ENCODE results near the gene OR6Q1. TPM values are rescaled to one million over a fixed set of nuclear protein-coding genes. Genes with fewer than 3 reads are reported as not detected.

OR6Q1 gene
- total RNA-seq, 4 donors from 2014 or later = not detected

GRCh38 chr11:58034471-58034870, 3.7 kb downstream of the OR6Q1 start:
- TF ChIP-seq CTCF (IDR thresholded peaks at IDR 0.05; ENCODE audit: low read depth) = no peak

DNA sequence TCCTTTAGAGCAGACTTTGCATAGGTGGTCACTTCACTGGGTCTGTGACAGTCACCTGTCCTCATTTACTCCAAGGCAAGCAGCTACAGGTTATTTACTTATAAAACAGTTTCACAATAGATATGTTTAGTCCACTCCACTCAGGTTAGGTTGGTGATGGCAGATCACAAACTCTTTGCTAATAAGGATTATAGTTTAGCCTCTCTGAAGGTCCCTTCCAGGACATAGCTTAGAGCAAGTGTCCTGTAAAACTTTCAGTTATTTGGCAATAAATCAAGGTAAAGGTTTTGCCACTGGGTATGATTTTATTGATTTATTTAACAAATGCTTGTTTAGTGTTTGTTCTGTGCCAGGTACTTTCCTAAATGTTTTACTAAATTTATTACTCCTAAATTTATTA, 8.8 kb downstream of the OR6Q1 start:
- no peak for TF ChIP-seq CTCF (IDR thresholded peaks at IDR 0.05; ENCODE audit: low read depth)

DNA sequence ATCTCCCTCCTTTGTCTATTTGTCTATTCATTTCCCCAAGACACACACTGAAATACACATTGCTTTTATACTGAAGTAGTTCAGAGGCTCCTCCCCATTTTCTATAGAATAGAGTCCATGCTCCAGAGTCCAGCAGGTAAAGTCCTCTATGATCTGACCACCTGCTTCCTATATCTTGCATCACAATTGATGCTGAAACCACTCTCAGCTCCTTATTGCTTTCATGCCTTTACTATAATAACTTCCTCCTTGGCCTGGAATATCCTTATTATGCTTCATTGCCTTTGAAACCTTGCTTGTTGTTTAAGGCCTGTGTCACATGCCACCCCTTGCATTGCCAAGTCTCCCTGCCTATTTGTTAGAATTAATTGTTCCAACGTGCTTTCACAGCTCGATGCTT, 12.6 kb downstream of the OR6Q1 start:
- no peak for TF ChIP-seq CTCF (IDR thresholded peaks at IDR 0.05; ENCODE audit: low read depth)

DNA sequence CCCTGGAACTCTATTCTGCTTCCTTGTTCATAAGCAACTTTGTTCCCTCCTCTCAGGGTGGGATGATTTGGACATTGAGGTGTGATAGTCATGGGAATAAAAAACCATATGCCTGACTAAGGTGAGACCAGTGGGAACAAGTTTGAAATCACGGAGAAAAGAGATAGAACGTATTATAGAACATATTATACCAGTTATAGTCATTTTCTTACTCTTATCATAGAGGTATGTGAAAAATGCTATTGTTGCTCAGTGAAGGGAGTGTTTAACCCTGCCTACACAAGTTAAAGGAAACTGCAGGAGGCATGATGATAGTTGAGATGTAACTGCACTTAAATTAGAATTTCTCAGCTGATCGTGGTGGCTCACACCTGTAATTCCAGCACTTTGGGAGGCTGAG, 15.5 kb downstream of the OR6Q1 start:
- TF ChIP-seq CTCF (IDR thresholded peaks at IDR 0.05; ENCODE audit: low read depth) = no peak

DNA sequence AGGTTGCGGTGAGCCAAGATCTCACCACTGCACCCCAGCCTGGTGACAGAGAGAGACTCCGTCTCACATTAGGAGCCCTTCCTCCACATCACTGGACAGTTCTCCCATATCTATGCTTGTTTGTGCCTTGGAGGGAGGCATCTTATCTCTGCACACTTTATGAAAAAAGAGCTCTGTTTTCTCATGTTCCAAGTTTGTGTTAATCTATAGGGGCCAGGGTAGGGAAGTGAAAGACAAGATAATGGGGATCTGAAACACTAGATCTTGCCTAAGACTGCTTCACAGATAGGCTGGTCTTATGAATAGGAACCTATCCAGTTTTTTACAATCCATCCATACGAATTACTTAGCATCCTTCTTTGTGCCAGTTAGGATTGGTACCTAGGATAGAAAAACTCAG, 17.1 kb downstream of the OR6Q1 start:
- TF ChIP-seq CTCF (IDR thresholded peaks at IDR 0.05; ENCODE audit: low read depth) = no peak

DNA sequence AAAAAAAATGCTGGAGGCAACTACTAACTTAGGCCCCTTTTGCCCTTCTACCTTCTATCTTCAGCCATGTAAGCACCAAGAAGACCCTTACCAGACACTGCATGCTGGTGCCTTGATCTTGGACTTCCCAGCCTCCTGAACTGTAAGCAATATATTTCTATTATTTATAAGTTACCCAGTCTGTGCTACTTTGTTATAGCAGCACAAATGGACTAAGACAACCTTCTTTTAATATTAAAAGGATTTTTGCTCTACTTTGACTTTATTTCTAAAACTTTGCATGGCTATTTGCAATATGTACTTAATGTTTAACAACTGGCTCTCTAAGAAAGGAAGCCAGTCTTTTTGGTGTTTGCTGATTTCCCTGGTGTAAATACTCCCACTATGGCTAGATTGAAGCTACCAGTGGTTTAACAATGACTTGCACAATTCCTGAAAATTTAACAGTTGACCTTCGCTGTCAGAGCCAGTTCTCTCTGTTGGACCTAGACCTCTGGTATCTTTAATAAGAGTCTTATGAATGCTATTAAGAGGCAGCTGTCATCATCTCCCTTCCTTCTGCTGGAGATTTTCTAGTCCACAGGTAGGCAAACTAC, 25.2 kb downstream of the OR6Q1 start:
- no peak for TF ChIP-seq CTCF (IDR thresholded peaks at IDR 0.05; ENCODE audit: low read depth)

- no peak for TF ChIP-seq CTCF (IDR thresholded peaks at IDR 0.05; ENCODE audit: low read depth)
Measured at GRCh38 chr11:58057481-58057880, 26.7 kb downstream of the OR6Q1 start.

Data from subcutaneous adipose tissue (tissue), 4 donors.